Transverse colon (tissue), 4 donors: ENCODE data around the gene AGAP1. TPM values are rescaled to one million over a fixed set of nuclear protein-coding genes. Genes with fewer than 3 reads are reported as not detected.
"Not testable (repeated sequence)": the region's sequence is repeated elsewhere in the genome, so short reads cannot be mapped to it uniquely, and the experiment has no call there.

Experiments
- DNase-seq: peaks from one replicate; pipeline ENCODE4 v3.0.0-alpha.2; 2019
- H3K27ac ChIP-seq, 4 donors: fragments of 200-600 bp; sonication (generic); 2 replicates each; pipeline ENCODE4 v1.5.1; 2016 to 2018; ENCODE audit warnings: inconsistent platforms in 4 of 4
- H3K27me3 ChIP-seq: fragments of 200-600 bp; sonication (generic); 2 replicates; pipeline ENCODE4 v1.5.1; 2017; ENCODE audit warnings: inconsistent platforms
- H3K36me3 ChIP-seq, 4 donors: fragments of 200-600 bp; sonication (generic); 2 replicates each; pipeline ENCODE4 v1.5.1; 2017 to 2019; ENCODE audit warnings: inconsistent platforms in 4 of 4
- H3K4me1 ChIP-seq, 4 donors: fragments of 200-600 bp; sonication (generic); 2 replicates each; pipeline ENCODE4 v1.5.1; 2017 to 2020; ENCODE audit warnings: inconsistent platforms in 4 of 4
- H3K4me3 ChIP-seq, 4 donors: fragments of 200-600 bp; sonication (generic); 1 replicate in 1 of 4; 2 replicates in 3 of 4; pipeline versions ENCODE4 v1.5.1 to v1.6.1; 2017 to 2019; ENCODE audit warnings: inconsistent platforms in 4 of 4
- H3K9me3 ChIP-seq, 2 donors: fragments of 200-600 bp; sonication (generic); 2 replicates each; pipeline ENCODE4 v1.5.1; 2017 to 2019; ENCODE audit warnings: inconsistent platforms in 2 of 2
- CTCF ChIP-seq, 5 experiments: fragments of 200-600 bp in 3 of 5; fragments of 450-650 bp in 2 of 5; sonication (generic) in 3 of 5; IDR thresholded peaks; 1 replicate in 2 of 5; 2 replicates in 3 of 5; pipeline ENCODE4 v1.5.1; 2016 to 2017; ENCODE audit warnings: antibody characterized with exemption in 5 of 5, inconsistent platforms in 3 of 5, mild to moderate bottlenecking in 2 of 5, moderate library complexity in 1 of 5
- EP300 ChIP-seq: sonication (generic); formaldehyde crosslinking; IDR thresholded peaks from one replicate; pipeline ENCODE4 v1.6.1; 2017; ENCODE audit warnings: antibody characterized with exemption, low read depth
- POLR2A ChIP-seq: fragments of 450-650 bp; IDR thresholded peaks from one replicate; pipeline ENCODE4 v1.6.1; 2016; ENCODE audit warnings: antibody characterized with exemption, mild to moderate bottlenecking, moderate library complexity
- POLR2AphosphoS5 ChIP-seq, 3 donors: sonication (generic); formaldehyde crosslinking; IDR thresholded peaks; one replicate each; pipeline ENCODE4 v1.6.1; 2016; ENCODE audit warnings: antibody characterized with exemption in 3 of 3
- WGBS, 2 donors: methylation state at CpG; one replicate each; pipeline ENCODE4 v1.1.5; 2018; ENCODE audit warnings: low coverage in 1 of 2; 5-methylcytosine and 5-hydroxymethylcytosine counted together
- in situ Hi-C, 4 donors: fragments of 200-750 bp; cut with MboI; loops; one replicate each; pipeline versions ENCODE4 v1.15.0 to v1.15.1; 2017; ENCODE audit warnings: low sequenced_read_pairs in 3 of 4, low pct_ligation_motif_present in 1 of 4, low pct_unique_long_range_greater_than_20kb in 1 of 4
- intact Hi-C: fragments of 100-400 bp; cut with DNase I; formaldehyde crosslinking; loops from one replicate; pipeline ENCODE4 v1.15.1; 2023; ENCODE audit warnings: low total_unique reads
- total RNA-seq, 4 donors: library from RNA; depleted of rRNA; stranded (reverse); fragments of >200 nt; gene quantifications; one replicate each; pipeline ENCODE4 v1.1.0, GENCODE V29; 2016

The AGAP1 gene
- total RNA-seq, 4 donors from 2014 or later, result 56.1 to 96.9 (median 71.2) TPM

GRCh38 chr2:235599596-235600338 lies 105.9 kb downstream of the AGAP1 start:
- in situ Hi-C loops (loop anchor here (10.0 to 25.0 kb wide), 4 partner anchors 145 to 1062 kb away; no protein-coding TSS in a partner anchor), intact Hi-C loops (loop anchor here (5.0 kb wide), 1 partner anchor 148 kb away; no protein-coding TSS in a partner anchor)
- Histone ChIP-seq H3K27ac (peak overlapping the region in 2 of 4 donors; percentile 9 to 22), H3K4me3 (no peak overlapping the region), H3K36me3 (no peaks in the 10 kb centered on the region), H3K9me3 (no peaks in the 10 kb centered on the region), H3K4me1 (peaks cover 0 to 18% (median 4%) of the 10 kb centered on the region in 4 donors), H3K27me3 (no peaks in the 10 kb centered on the region)
- no peak for TF ChIP-seq POLR2AphosphoS5 (IDR thresholded peaks at IDR 0.05)
- no peak for TF ChIP-seq CTCF (IDR thresholded peaks at IDR 0.05)
- TF ChIP-seq EP300, result no peak
- 57 to 72% methylated on average over 6 to 16 of the region's 16 CpGs for WGBS, 2 donors
- no peak for DNase-seq

GRCh38 chr2:235600406-235600805 lies 106.6 kb downstream of the AGAP1 start:
- no peak overlapping the region for H3K27ac ChIP-seq
- 73 to 77% methylated on average over 2 to 4 of the region's 4 CpGs for WGBS, 2 donors
- H3K4me3 ChIP-seq, result no peak overlapping the region
- H3K9me3 ChIP-seq, result no peaks in the 10 kb centered on the region
- intact Hi-C loops (no loop called here), in situ Hi-C loops (loop anchor here (10.0 kb wide), 1 partner anchor 144 kb away; no protein-coding TSS in a partner anchor)
- TF ChIP-seq EP300 (no peak), POLR2A (no peak), POLR2AphosphoS5 (IDR thresholded peaks at IDR 0.05) (no peak)
- peaks cover 0 to 12% (median 4%) of the 10 kb centered on the region in 4 donors for H3K4me1 ChIP-seq
- H3K27me3 ChIP-seq, result no peaks in the 10 kb centered on the region
- DNase-seq, result no peak
- H3K36me3 ChIP-seq, result no peaks in the 10 kb centered on the region

- TF ChIP-seq POLR2A, result no peak
- TF ChIP-seq CTCF (IDR thresholded peaks at IDR 0.05), result no peak
- no peak for TF ChIP-seq POLR2AphosphoS5 (IDR thresholded peaks at IDR 0.05)
- no peak for TF ChIP-seq EP300
- H3K4me3 ChIP-seq, result no peak overlapping the region
- in situ Hi-C loops (loop anchor here (10.0 kb wide), 1 partner anchor 144 kb away; no protein-coding TSS in a partner anchor), intact Hi-C loops (no loop called here)
- peaks cover 0 to 13% (median 4%) of the 10 kb centered on the region in 4 donors for H3K4me1 ChIP-seq
- 71 to 73% methylated on average over 2 to 5 of the region's 5 CpGs for WGBS, 2 donors
- H3K9me3 ChIP-seq, result no peaks in the 10 kb centered on the region
- no peak for DNase-seq
- H3K27me3 ChIP-seq, result no peaks in the 10 kb centered on the region
- H3K36me3 ChIP-seq, result no peaks in the 10 kb centered on the region
- no peak overlapping the region for H3K27ac ChIP-seq
These were observed 107.1 kb downstream of the AGAP1 start for GRCh38 chr2:235600926-235601325.

- Histone ChIP-seq H3K36me3 (no peaks in the 10 kb centered on the region), H3K27me3 (no peaks in the 10 kb centered on the region), H3K4me3 (no peak overlapping the region), H3K9me3 (no peaks in the 10 kb centered on the region), H3K27ac (no peak overlapping the region), H3K4me1 (peaks cover 0 to 16% (median 4%) of the 10 kb centered on the region in 4 donors)
- intact Hi-C loops, result no loop called here
- TF ChIP-seq POLR2A, result no peak
- TF ChIP-seq EP300, result no peak
- TF ChIP-seq POLR2AphosphoS5 (IDR thresholded peaks at IDR 0.05), result no peak
- no peak for TF ChIP-seq CTCF (IDR thresholded peaks at IDR 0.05)
- 71 to 80% methylated on average over 10 to 12 of the region's 12 CpGs for whole genome bisulfite sequencing, 2 donors
- in situ Hi-C loops, result loop anchor here (10.0 kb wide), 1 partner anchor 143 kb away; no protein-coding TSS in a partner anchor
- DNase-seq, result no peak
These were observed 108.3 kb downstream of the AGAP1 start for GRCh38 chr2:235601960-235602704.

GRCh38 chr2:235602971-235603370 lies 109.1 kb downstream of the AGAP1 start:
- in situ Hi-C loops, result loop anchor here (10.0 kb wide), 1 partner anchor 142 kb away; no protein-coding TSS in a partner anchor
- H3K27me3 ChIP-seq, H3K4me3 ChIP-seq, H3K36me3 ChIP-seq, intact Hi-C loops, H3K9me3 ChIP-seq, DNase-seq, H3K27ac ChIP-seq: not testable (repeated sequence)
- WGBS, 2 donors, result 68 to 76% methylated on average over 5 to 7 of the region's 7 CpGs
- peaks cover 0 to 16% (median 4%) of the 10 kb centered on the region in 4 donors for H3K4me1 ChIP-seq
